CD4-positive, alpha-beta T cell treated with Interleukin-17A for 1 hour (primary cell): Measurements from ENCODE around the gene CEACAM16.

Experiments used
- DNase-seq: peaks from one replicate; pipeline ENCODE4 v3.0.0-alpha.2; 2020

CEACAM16 gene

DNA sequence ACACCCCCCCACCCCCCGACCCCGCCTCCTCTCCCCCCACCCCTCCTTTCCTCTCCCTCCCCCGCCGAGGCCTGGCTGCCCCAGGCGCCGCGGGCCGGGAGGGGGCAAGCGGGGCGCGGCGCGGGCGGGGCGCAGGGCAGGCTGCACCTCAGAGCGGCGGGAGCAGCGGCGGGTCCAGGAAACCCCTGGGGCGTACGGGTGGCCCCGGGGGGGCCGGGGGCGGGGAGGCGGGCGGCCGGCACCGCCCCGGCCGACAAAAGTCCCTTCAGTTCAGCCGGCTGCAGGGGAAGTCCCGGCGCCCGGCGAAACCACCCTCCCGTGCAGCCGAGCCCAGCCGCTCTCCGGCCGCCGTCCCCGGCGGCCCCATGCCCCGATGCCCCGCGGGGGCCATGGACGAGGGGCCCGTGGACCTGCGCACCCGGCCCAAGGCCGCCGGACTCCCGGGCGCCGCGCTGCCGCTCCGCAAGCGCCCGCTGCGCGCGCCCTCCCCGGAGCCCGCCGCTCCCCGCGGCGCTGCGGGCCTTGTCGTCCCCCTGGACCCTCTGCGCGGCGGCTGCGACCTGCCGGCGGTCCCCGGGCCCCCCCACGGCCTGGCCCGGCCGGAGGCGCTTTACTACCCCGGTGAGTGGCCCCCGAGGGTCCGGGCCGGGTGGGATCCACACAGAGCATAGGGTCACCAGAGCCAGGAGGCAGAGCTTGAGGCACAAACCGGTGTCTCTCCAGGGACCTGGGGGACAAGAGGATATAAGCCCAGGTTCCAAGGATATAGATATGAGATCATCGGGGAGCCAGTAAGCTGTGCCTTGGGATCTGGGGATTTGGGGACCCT, 49.7 kb downstream of the CEACAM16 start, which contains the start of gene BCL3:
BCL3 (plus strand) TSS at position 283 of the 829 bp plus-strand sequence; CDS start at position 366, 83 bp downstream.
- peak; percentile 91 for DNase-seq

- no peak for DNase-seq
Observed at GRCh38 chr19:44749292-44749691, 50.3 kb downstream of the CEACAM16 start.

DNA sequence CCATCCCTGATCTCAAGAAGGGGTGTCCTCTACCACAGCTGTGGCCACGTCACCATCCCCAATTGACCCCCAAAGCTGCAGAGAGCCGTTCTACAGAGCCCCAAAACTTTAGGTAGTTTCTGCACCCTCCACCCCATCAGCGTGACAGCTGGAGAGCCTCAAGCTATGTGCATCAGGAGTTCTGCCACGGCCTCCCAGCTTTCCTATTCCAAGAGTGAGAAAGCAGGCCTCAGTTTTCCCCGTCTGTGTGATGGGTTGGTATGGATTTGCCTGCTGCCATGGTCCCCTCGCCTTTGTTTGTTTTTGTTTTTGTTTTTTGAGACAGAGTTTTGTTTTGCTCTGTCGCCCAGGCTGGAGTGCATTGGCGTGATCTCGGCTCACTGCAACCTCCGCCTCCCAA, 51.0 kb downstream of the CEACAM16 start:
- DNase-seq = peak; percentile 15

- peak; percentile 23 for DNase-seq
Observed at GRCh38 chr19:44752123-44752815, 53.3 kb downstream of the CEACAM16 start.

DNA sequence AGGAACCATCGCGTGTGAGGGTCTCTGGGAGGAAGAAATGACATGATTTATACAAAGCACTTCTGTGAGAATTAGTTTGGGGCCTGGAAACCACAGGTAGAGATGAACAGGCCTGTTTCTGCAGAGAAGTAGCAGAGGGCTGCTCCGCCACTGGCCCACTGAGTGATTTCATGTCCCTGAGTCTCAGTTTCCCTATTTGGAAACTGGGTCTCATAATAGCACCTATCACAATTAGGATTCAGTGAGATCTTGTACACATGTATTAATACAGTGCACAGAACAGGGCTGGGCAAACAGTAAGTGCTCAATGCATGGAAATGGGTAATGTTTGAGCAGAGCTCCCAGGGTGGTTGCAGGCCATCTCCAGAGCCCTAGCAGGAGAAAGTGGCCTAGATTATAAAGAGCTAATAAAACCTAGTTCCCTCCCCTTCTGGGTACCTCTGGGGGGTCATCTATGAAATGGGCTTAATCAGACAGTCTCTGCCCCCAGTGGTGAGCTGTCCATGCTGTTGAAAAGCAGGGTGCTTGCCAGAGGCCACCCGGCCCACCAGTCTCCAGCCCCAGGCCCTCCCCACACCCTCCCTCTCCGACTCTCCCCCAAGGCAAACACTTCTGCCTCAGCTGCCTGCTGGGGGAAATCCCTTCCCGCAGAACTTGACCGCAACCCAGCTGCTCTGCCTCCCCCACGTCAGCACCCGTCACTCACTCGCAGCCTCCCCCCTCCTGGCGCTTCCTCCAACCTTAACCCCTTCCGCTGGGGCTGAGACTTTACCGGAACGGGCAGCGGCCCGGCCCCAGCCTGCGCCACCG, 54.1 kb downstream of the CEACAM16 start:
- peak; percentile 97 for DNase-seq

DNA sequence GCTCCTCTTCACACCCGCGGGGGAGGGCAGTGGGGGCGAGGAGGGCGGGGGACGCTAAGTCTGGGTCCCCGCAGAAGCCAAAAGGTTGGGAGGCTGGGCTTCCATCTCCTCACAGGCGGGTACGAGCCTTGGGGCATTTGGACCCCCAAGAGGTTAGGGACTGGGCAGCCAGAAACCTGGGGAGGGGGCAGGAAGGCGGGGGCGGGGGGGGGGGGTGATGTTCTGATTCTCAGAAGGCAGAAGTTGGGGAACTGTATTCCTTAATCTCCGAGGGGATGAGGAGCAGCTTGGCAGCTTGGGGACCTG, 54.6 kb downstream of the CEACAM16 start:
- DNase-seq = no peak

- peak; percentile 78 for DNase-seq
Observed at GRCh38 chr19:44753932-44754749, 55.2 kb downstream of the CEACAM16 start.

GRCh38 chr19:44754750-44755080, 55.8 kb downstream of the CEACAM16 start:
- DNase-seq = no peak

GRCh38 chr19:44755219-44755618, 56.3 kb downstream of the CEACAM16 start:
- DNase-seq = peak; percentile 21

- peak; percentile 1 for DNase-seq
Observed at GRCh38 chr19:44756089-44756562, 57.2 kb downstream of the CEACAM16 start.

GRCh38 chr19:44757057-44757734, 58.2 kb downstream of the CEACAM16 start:
- DNase-seq = peak; percentile 0

DNA sequence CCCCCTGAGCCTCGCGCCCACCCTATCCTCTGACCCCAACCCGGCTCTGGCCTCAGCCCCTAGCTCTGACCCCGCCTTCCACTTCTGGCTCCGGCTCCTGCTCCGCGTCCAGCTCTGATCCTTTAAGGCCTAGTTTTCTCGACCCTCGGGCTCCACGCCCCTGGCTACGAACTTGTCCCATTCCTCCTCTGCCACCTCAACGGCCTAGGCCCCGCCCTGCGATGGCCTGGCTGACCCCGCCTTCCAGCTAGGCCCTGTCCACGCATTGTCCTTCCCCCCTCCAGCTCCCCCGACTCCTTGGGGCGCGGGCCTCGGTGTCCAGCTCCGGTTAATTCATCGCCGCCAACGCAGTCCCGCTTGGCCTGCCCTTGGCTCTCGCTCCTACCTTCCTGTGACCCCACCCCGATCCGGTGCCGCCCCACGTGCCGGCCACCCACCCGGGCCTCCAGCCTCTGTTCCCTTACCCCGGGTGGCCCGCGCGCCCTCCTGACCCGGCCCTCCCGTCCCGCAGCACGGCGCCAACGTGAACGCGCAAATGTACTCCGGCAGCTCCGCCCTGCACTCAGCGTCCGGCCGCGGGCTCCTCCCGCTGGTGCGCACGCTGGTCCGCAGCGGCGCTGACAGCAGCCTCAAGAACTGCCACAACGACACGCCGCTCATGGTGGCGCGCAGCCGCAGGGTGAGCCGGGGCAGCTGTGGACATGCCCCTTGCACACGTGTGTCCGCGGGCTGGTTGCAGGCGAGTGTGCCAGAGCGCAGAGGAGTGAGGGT, 59.0 kb downstream of the CEACAM16 start:
- DNase-seq = peak; percentile 2

DNA sequence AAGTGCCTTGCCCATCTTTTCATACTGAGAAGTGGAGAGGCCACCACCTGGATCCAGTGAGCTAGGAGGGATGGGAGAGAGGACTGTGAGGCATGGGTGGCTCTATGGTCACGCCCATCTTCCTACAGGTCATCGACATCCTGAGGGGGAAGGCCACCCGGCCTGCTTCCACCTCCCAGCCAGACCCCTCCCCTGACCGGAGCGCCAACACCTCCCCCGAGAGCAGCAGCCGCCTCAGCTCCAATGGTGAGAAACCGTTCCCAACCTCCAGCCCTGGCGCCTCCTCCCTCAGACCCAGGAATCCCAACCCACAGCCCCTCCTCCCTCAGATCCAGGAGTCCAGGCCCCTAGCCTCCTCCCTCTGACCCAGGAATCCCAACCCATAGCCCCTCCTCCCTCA, 59.6 kb downstream of the CEACAM16 start:
- DNase-seq = no peak

DNA sequence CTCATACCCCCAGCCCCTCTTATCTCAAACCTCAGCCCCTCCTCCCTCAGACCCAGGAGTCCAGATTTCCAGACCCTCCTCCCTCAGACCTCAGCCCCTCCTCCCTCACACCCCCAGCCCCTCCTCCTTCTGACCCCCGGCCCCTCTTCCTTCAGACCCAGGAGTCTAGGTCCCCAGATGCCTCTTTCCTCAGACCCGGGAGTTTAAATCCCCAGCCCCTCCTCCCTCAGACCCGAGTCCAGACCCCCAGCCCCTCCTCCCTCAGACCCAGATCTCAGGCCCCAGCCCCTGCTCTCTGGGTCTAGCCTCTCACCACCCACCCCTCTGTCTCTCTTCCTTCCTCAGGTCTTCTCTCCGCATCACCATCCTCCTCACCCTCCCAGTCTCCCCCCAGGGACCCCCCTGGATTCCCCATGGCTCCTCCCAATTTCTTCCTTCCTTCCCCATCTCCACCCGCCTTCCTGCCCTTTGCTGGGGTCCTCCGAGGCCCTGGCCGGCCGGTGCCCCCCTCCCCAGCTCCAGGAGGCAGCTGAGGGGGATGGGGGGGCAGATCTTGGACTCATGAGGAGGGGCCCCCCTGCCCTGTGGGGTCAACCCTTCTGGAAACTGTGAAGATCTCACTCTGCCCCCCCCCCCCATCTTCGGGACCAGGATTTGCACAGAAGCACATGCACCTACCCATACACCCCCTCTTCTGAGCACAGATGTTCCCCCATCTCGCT, 60.3 kb downstream of the CEACAM16 start:
- DNase-seq = no peak
